ENCODE data around the gene LPIN3. TPM values are rescaled to one million over a fixed set of nuclear protein-coding genes. Genes with fewer than 3 reads are reported as not detected.

LPIN3 gene
- total and polyA plus RNA-seq, 2 experiments from 2014 or later = 6.1 to 9.7 TPM

DNA sequence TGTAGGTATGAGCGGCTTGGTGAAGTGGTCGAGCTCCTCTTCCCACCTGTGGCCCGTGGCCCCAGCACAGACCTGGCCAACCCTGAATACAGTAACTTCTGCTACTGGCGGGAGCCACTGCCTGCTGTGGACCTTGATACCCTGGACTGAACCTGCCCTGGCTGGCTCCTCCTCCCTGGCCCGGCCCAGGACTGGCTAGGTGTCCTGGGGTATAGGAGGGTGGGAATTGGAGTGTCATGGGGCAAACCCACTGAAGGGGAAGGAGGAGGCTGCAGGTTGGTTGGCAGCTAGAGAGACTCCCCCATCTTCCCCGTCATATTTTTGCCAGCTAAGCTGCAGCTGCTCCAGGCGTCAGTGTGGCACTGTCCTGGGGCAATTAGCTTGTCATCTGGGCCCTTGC lies 18.1 kb downstream of the LPIN3 start (continued):
- TF ChIP-seq REST (IDR thresholded peaks at IDR 0.05; ENCODE audit: unreplicated experiment) (no peak), EZH2phosphoT487 (IDR thresholded peaks at IDR 0.05; ENCODE audit: unreplicated experiment) (no peak), EZH2 (IDR thresholded peaks at IDR 0.05; ENCODE audit: low read depth, unreplicated experiment) (no peak), CTCF (conservative IDR thresholded peaks at IDR 0.05; ENCODE audit: low read depth in 2 of 2) (no peak), POLR2AphosphoS5 (IDR thresholded peaks at IDR 0.05; ENCODE audit: low read depth) (no peak), ZNF114 (CRISPR knock-in tag; IDR thresholded peaks at IDR 0.05) (no peak), CREB1 (CRISPR knock-in tag; IDR thresholded peaks at IDR 0.05; ENCODE audit: low read depth) (no peak), NANOG (IDR thresholded peaks at IDR 0.05; ENCODE audit: borderline replicate concordance) (no peak)

GRCh38 chr20:41359541-41360011 lies 19.0 kb downstream of the LPIN3 start:
- Mint-ChIP-seq H3K27ac (no peak overlapping the region), H3K27me3 (ENCODE audit: insufficient read depth, low read depth, poor library complexity) (peaks cover 3% of the 10 kb centered on the region)
- DNase-seq (ENCODE audit: low spot score) = no peak
- TF ChIP-seq CTCF (conservative IDR thresholded peaks at IDR 0.05; ENCODE audit: low read depth in 2 of 2) (no peak), CREB1 (CRISPR knock-in tag; IDR thresholded peaks at IDR 0.05; ENCODE audit: low read depth) (no peak), ZNF462 (CRISPR knock-in tag; IDR thresholded peaks at IDR 0.05) (no peak), EZH2 (IDR thresholded peaks at IDR 0.05; ENCODE audit: low read depth, unreplicated experiment) (no peak), NANOG (IDR thresholded peaks at IDR 0.05; ENCODE audit: borderline replicate concordance) (no peak)

More at GRCh38 chr20:41359541-41360011, 19.0 kb downstream of the LPIN3 start:
- peaks cover 5% of the 10 kb centered on the region for H3K27me3 ChIP-seq (ENCODE audit: insufficient read depth)
- ATAC-seq = no peak
- no peaks in the 10 kb centered on the region for H3K9me2 ChIP-seq (ENCODE audit: insufficient read depth)
- no peak overlapping the region for H3K4me2 ChIP-seq
- H3K4me1 ChIP-seq (ENCODE audit: insufficient read depth) = no peaks in the 10 kb centered on the region
- H3K36me3 Mint-ChIP-seq (ENCODE audit: low read depth) = no peaks in the 10 kb centered on the region
- no peaks in the 10 kb centered on the region for H3K79me2 ChIP-seq (replicated peaks; ENCODE audit: insufficient read depth)
- H3K9me3 Mint-ChIP-seq = no peaks in the 10 kb centered on the region
- no peaks in the 10 kb centered on the region for H3F3A ChIP-seq (replicated peaks; ENCODE audit: low read depth)
- no peak overlapping the region for H3K4me3 Mint-ChIP-seq
- H3K4me3 ChIP-seq = no peak overlapping the region
- no peak overlapping the region for H2AFZ ChIP-seq
- no peak overlapping the region for H3K27ac ChIP-seq (ENCODE audit: low read depth)
- no peaks in the 10 kb centered on the region for H3K4me1 Mint-ChIP-seq
- no peaks in the 10 kb centered on the region for H3K36me3 ChIP-seq (ENCODE audit: insufficient read depth)
- H4K20me1 ChIP-seq (replicated peaks; ENCODE audit: insufficient read depth) = no peaks in the 10 kb centered on the region
